Adrenal gland (tissue), 5 donors: ENCODE measurements around the gene ADM2.

ENCODE experiments used
- POLR2A ChIP-seq, 2 donors: fragments of 450-650 bp; IDR thresholded peaks; one replicate each; pipeline ENCODE4 v1.6.1; 2017; ENCODE audit warnings: antibody characterized with exemption in 2 of 2, mild to moderate bottlenecking in 2 of 2, moderate library complexity in 1 of 2
- TF ChIP-seq, protein P1 (sequence below), 6 experiments: fragments of 450-650 bp in 4 of 6; fragments of 200-600 bp in 2 of 6; sonication (generic) in 1 of 6; IDR thresholded peaks; 1 replicate in 5 of 6; 2 replicates in 1 of 6; pipeline versions ENCODE4 v1.5.1 to v1.8.0; 2016 to 2021; ENCODE audit warnings: antibody characterized with exemption in 6 of 6, mild to moderate bottlenecking in 2 of 6, moderate library complexity in 1 of 6
- donor health status: DM: no; HTN: no; CAD: no.

DNA sequence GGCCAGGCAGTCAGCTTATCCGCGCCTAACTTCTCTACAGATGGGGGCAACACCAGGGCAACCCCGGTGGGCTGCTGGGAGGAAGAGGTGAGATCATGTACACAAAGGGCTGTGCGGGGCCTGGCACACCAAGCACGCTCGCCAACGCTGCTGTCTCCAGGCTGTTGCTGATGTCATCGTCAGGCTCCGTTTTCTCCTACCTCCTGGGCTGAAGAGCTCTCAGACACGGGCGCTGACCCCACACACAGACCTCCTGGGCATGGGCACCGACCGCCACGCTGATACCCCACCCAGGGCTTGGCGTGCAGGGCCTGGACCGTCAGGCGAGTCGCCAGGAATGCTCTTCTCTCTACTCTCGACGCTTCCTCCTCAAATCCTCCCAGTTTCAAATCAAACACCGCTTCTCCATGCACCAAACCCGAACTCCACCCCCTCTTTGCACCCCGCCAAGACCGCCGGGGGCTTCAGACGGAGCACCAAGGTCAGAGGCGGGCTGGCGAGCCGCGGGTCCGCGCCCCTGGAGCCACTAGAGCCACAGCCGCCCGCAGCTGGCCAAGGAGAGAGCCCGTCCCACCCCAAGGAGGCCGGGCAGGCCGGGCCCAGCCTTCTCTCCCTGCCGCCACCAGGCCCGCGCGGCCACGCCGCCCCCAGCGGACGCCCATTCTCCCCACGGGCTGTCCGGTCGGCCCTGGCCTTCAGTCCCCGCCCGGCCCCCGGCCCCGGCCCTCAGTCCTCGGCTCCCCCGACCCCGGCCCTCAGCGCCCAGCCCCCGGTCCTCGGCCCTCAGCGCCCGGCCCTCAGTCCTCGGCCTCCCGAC, 7.3 kb upstream of the ADM2 start:
- TF ChIP-seq, protein P1, sequence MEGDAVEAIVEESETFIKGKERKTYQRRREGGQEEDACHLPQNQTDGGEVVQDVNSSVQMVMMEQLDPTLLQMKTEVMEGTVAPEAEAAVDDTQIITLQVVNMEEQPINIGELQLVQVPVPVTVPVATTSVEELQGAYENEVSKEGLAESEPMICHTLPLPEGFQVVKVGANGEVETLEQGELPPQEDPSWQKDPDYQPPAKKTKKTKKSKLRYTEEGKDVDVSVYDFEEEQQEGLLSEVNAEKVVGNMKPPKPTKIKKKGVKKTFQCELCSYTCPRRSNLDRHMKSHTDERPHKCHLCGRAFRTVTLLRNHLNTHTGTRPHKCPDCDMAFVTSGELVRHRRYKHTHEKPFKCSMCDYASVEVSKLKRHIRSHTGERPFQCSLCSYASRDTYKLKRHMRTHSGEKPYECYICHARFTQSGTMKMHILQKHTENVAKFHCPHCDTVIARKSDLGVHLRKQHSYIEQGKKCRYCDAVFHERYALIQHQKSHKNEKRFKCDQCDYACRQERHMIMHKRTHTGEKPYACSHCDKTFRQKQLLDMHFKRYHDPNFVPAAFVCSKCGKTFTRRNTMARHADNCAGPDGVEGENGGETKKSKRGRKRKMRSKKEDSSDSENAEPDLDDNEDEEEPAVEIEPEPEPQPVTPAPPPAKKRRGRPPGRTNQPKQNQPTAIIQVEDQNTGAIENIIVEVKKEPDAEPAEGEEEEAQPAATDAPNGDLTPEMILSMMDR (IDR thresholded peaks at IDR 0.05) = no peak
- peak in 1 of 2 donors; percentile 0 for TF ChIP-seq POLR2A (IDR thresholded peaks at IDR 0.05)
